GM18858 (cell line): ENCODE measurements around the gene LTB4R.
A peak's percentile ranks its signal among the peaks of the same experiment; 100 is the strongest.

ENCODE experiments used
- ATAC-seq: cut with Tn5 transposase; IDR thresholded peaks from one replicate; pipeline ENCODE4 v1.9.1; 2021; ENCODE audit not compliant: unreplicated experiment

LTB4R gene

GRCh38 chr14:24366721-24367513, 55.6 kb downstream of the LTB4R start:
- peak; percentile 44 for ATAC-seq
